PC-9 (cell line): Measurements from ENCODE around the gene CDK6. TPM values are rescaled to one million over a fixed set of nuclear protein-coding genes. Genes with fewer than 3 reads are reported as not detected.

Experiments used
- BruUV-seq: library from RNA; stranded (reverse); fragments of 400-500 nt; replicated peaks from 2 replicates; lab custom pipeline; 2021; lab: Mats Ljungman, UMichigan
- CTCF ChIA-PET: fragments of 300-600 bp; sonication (Branson Sonifier 250); formaldehyde crosslinking; loops from one replicate; lab custom pipeline; 2022; ENCODE audit warnings: antibody characterized with exemption; lab: Charles Lee
- POLR2A ChIA-PET: fragments of 300-600 bp; sonication (Branson Sonifier 250); formaldehyde crosslinking; loops from one replicate; lab custom pipeline; 2022; ENCODE audit warnings: antibody characterized with exemption; ENCODE audit not compliant: unreplicated experiment; lab: Charles Lee
- DNase-seq, 2 experiments: peaks; one replicate each; pipeline versions ENCODE4 v3.0.0 to v3.0.0-alpha.2; 2015 to 2022; ENCODE audit warnings: mixed read lengths in 1 of 2
- H2AFZ ChIP-seq: fragments of 200-600 bp; sonication (generic); 2 replicates; pipeline ENCODE4 v1.8.1; 2017; ENCODE audit warnings: antibody characterized with exemption
- H3F3A ChIP-seq: fragments of 200-600 bp; sonication (generic); 2 replicates; pipeline ENCODE4 v1.8.1; 2017; ENCODE audit warnings: antibody characterized with exemption, mild to moderate bottlenecking, low read depth; ENCODE audit not compliant: insufficient read depth
- H3K27ac ChIP-seq: fragments of 200-600 bp; sonication (generic); 2 replicates; pipeline ENCODE4 v1.6.1; 2016; ENCODE audit warnings: mixed run types
- H3K27me3 ChIP-seq: fragments of 200-600 bp; sonication (generic); 2 replicates; pipeline ENCODE4 v1.6.1; 2016; ENCODE audit warnings: low read depth, mixed run types; ENCODE audit not compliant: insufficient read depth
- H3K36me3 ChIP-seq: fragments of 200-600 bp; sonication (generic); 2 replicates; pipeline ENCODE4 v1.6.1; 2016; ENCODE audit warnings: low read depth, mixed run types
- H3K4me1 ChIP-seq: fragments of 200-600 bp; sonication (generic); replicated peaks from 2 replicates; pipeline ENCODE4 v1.6.1; 2016; ENCODE audit warnings: mixed run types; ENCODE audit not compliant: insufficient read depth
- H3K4me2 ChIP-seq: fragments of 200-600 bp; sonication (generic); 2 replicates; pipeline ENCODE4 v1.6.1; 2017; ENCODE audit warnings: mixed run types
- H3K4me3 ChIP-seq: fragments of 200-600 bp; sonication (generic); 2 replicates; pipeline ENCODE4 v1.6.1; 2016; ENCODE audit warnings: mixed run types
- H3K79me2 ChIP-seq: fragments of 200-600 bp; sonication (generic); 2 replicates; pipeline ENCODE4 v1.6.1; 2017; ENCODE audit warnings: low read depth, mixed run types
- H3K9me2 ChIP-seq: fragments of 200-600 bp; sonication (generic); 2 replicates; pipeline ENCODE4 v1.8.1; 2017; ENCODE audit warnings: mild to moderate bottlenecking; ENCODE audit not compliant: insufficient read depth
- H3K9me3 ChIP-seq: fragments of 200-600 bp; sonication (generic); 2 replicates; pipeline ENCODE4 v1.8.1; 2016; ENCODE audit warnings: low read depth; ENCODE audit not compliant: insufficient read depth
- H4K20me1 ChIP-seq: fragments of 200-600 bp; sonication (generic); 2 replicates; pipeline ENCODE4 v1.8.1; 2017; ENCODE audit not compliant: insufficient read depth
- EZH2 ChIP-seq: fragments of 200-600 bp; sonication (generic); IDR thresholded peaks from 2 replicates; pipeline ENCODE4 v1.8.0; 2017; ENCODE audit warnings: antibody characterized with exemption, low read depth
- intact Hi-C: fragments of 100-400 bp; cut with micrococcal nuclease; formaldehyde crosslinking; loops from one replicate; pipeline ENCODE4 v1.10.0; 2022; ENCODE audit not compliant: unreplicated experiment
- total RNA-seq: library from RNA; stranded (reverse); gene quantifications from 2 replicates; pipeline ENCODE4 v1.2.3, GENCODE V29; 2021
- TF ChIP-seq, protein P1 (sequence below): fragments of 200-600 bp; sonication (generic); conservative IDR thresholded peaks from 2 replicates; pipeline ENCODE4 v1.6.1; 2017; ENCODE audit warnings: mixed run types, antibody characterized with exemption, mild to moderate bottlenecking, moderate library complexity

CDK6 gene
- total RNA-seq, 1 experiment from 2014 or later, result 49.5 TPM

GRCh38 chr7:92644406-92645113 is 191.8 kb downstream of the CDK6 start:
- H2AFZ ChIP-seq, result no peak overlapping the region
- CTCF ChIA-PET, result interaction anchor here (0.6 kb wide), 1 partner anchor 233 kb away, joined by 3 read pairs; no protein-coding TSS in a partner anchor
- peaks cover 5% of the 10 kb centered on the region; the same call in 1 of the 2 replicates for H3K79me2 ChIP-seq
- POLR2A ChIA-PET, result no interaction called here
- H4K20me1 ChIP-seq, result 0 out of 2 replicates have a peak, but pooled peaks cover 4% of the 10 kb centered on the region
- no peak overlapping the region for H3K4me3 ChIP-seq
- H3K4me2 ChIP-seq, result no peak overlapping the region
- H3K4me1 ChIP-seq, result peaks cover 19% of the 10 kb centered on the region
- peak overlapping the region; percentile 65; the same call in 1 of the 2 replicates for H3K27ac ChIP-seq
- BruUV-seq, result no TSS peak
- no peaks in the 10 kb centered on the region for H3K9me2 ChIP-seq
- intact Hi-C loops, result no loop called here
- no peaks in the 10 kb centered on the region for H3K27me3 ChIP-seq
- H3K9me3 ChIP-seq, result no peaks in the 10 kb centered on the region
- H3K36me3 ChIP-seq, result no peaks in the 10 kb centered on the region
- DNase-seq, result no peak
- H3F3A ChIP-seq, result peaks cover 15% of the 10 kb centered on the region; the same call in 1 of the 2 replicates
- no peak for TF ChIP-seq EZH2

DNA sequence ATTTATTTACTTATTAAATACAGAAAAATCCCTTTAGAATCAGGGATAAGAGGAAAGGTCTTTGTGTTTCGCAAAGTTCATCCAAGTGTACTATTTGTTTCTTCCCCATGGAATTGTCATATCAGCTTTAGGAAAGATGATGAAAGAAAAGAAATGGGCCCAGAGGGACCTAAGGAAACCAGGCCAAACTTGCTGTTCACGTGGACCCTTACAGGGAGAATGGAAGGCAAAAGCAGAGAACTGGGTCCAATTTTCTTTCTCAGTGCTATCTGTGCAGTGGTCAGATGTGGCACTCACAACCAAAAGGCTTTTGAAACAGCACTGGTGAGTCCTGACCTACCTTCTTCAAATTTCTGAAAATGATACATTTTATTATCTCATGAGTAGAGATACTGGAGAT is 192.6 kb downstream of the CDK6 start:
- POLR2A ChIA-PET, result no interaction called here
- H3K9me3 ChIP-seq, result no peaks in the 10 kb centered on the region
- H3K27ac ChIP-seq, result no peak overlapping the region
- TF ChIP-seq, protein P1, sequence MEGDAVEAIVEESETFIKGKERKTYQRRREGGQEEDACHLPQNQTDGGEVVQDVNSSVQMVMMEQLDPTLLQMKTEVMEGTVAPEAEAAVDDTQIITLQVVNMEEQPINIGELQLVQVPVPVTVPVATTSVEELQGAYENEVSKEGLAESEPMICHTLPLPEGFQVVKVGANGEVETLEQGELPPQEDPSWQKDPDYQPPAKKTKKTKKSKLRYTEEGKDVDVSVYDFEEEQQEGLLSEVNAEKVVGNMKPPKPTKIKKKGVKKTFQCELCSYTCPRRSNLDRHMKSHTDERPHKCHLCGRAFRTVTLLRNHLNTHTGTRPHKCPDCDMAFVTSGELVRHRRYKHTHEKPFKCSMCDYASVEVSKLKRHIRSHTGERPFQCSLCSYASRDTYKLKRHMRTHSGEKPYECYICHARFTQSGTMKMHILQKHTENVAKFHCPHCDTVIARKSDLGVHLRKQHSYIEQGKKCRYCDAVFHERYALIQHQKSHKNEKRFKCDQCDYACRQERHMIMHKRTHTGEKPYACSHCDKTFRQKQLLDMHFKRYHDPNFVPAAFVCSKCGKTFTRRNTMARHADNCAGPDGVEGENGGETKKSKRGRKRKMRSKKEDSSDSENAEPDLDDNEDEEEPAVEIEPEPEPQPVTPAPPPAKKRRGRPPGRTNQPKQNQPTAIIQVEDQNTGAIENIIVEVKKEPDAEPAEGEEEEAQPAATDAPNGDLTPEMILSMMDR, result no peak
- H3K79me2 ChIP-seq, result peaks cover 5% of the 10 kb centered on the region; the same call in 1 of the 2 replicates
- intact Hi-C loops, result no loop called here
- H3K9me2 ChIP-seq, result no peaks in the 10 kb centered on the region
- H3F3A ChIP-seq, result peaks cover 15% of the 10 kb centered on the region; the same call in 1 of the 2 replicates
- peaks cover 19% of the 10 kb centered on the region for H3K4me1 ChIP-seq
- CTCF ChIA-PET, result interaction anchor here (0.6 kb wide), 1 partner anchor 234 kb away, joined by 3 read pairs; no protein-coding TSS in a partner anchor
- H4K20me1 ChIP-seq, result 0 out of 2 replicates have a peak, but pooled peaks cover 4% of the 10 kb centered on the region
- H2AFZ ChIP-seq, result no peak overlapping the region
- H3K27me3 ChIP-seq, result no peaks in the 10 kb centered on the region
- H3K4me3 ChIP-seq, result no peak overlapping the region
- BruUV-seq, result no TSS peak
- H3K4me2 ChIP-seq, result no peak overlapping the region
- DNase-seq, result no peak
- no peaks in the 10 kb centered on the region for H3K36me3 ChIP-seq

- Histone ChIP-seq H3K4me3 (no peak overlapping the region), H3K27me3 (no peaks in the 10 kb centered on the region), H4K20me1 (0 out of 2 replicates have a peak, but pooled peaks cover 4% of the 10 kb centered on the region), H3K4me1 (peaks cover 19% of the 10 kb centered on the region), H3F3A (peaks cover 15% of the 10 kb centered on the region), H3K36me3 (no peaks in the 10 kb centered on the region), H3K4me2 (no peak overlapping the region), H3K79me2 (peaks cover 11% of the 10 kb centered on the region; the same call in 1 of the 2 replicates), H2AFZ (no peak overlapping the region), H3K27ac (0 out of 2 replicates have a peak overlapping the region, but pooled peaks have one; percentile 9), H3K9me3 (no peaks in the 10 kb centered on the region), H3K9me2 (no peaks in the 10 kb centered on the region)
- no peak for DNase-seq
- BruUV-seq, result no TSS peak
- intact Hi-C loops, result no loop called here
- no peak for TF ChIP-seq EZH2
- TF ChIP-seq, protein P1, result no peak
- ChIA-PET CTCF (no interaction called here), POLR2A (no interaction called here)
Measured at GRCh38 chr7:92641921-92642511, 194.4 kb downstream of the CDK6 start.
